ENCODE results near the gene TMED10.

The TMED10 gene

DNA sequence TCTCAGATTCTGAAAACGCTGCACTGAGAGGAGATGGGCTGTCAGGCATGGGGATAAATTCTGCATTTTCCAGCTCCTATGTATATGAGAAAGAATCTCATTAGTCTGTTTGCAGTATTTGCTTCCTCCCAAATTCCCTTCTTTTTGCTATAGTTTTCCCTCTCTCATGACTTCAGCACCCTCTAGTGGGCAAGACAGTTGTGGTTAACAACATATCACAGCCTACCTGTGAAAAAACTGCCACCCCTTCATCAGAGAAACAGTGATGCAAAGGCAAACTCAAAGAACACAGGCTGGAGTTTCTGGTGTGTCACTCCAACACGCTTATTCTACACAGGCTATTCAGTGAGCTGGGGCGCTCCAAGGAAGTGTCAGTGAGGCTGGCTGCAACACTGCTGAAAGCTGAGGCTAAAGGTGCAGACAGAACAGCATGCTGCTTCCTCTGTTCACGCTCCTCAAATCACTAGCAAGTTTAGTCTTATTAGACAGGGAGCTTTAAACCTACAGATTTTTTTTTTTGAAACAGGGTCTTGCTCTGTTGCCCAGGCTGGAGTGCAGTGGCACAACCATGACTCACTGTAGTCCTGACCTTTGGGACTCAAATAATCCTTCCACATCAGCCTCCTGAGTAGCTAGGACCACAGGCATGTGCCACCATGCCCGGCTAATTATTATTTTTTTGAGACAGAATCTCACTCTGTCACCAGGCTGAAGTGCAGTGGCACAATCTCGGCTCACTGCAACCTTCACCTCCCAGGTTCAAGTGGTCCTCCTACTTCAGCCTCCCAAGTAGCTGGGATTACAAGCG lies 87.6 kb downstream of the TMED10 start:
- TF ChIP-seq, protein P1, sequence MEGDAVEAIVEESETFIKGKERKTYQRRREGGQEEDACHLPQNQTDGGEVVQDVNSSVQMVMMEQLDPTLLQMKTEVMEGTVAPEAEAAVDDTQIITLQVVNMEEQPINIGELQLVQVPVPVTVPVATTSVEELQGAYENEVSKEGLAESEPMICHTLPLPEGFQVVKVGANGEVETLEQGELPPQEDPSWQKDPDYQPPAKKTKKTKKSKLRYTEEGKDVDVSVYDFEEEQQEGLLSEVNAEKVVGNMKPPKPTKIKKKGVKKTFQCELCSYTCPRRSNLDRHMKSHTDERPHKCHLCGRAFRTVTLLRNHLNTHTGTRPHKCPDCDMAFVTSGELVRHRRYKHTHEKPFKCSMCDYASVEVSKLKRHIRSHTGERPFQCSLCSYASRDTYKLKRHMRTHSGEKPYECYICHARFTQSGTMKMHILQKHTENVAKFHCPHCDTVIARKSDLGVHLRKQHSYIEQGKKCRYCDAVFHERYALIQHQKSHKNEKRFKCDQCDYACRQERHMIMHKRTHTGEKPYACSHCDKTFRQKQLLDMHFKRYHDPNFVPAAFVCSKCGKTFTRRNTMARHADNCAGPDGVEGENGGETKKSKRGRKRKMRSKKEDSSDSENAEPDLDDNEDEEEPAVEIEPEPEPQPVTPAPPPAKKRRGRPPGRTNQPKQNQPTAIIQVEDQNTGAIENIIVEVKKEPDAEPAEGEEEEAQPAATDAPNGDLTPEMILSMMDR (IDR thresholded peaks at IDR 0.05) = peak; percentile 45
- Histone ChIP-seq H3K27me3 (no peaks in the 10 kb centered on the region), H3K36me3 (peaks cover 98% of the 10 kb centered on the region)

DNA sequence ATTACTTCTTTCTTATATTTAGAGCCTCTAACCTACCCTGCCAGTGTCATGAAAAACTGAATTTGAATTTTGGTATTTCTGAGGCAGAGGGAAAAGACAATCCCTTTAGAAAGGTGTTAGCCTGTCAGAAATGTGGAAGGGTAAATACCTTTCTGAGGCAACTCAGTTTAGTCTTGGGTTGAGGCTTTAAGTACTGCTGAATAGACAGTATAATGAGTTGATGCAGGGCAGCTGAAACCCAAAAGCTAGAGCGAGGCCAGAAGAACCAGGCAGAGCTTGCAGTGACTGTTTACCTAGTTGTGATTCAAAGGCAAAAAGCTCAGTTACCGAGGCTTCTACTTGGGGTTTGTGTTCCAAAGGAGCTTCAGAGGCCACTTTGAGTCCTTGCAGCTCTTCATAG lies 88.3 kb downstream of the TMED10 start:
- no peaks in the 10 kb centered on the region for H3K4me1 ChIP-seq (ENCODE audit: control insufficient read depth in 1 of 2, insufficient read depth in 1 of 2, low read depth in 1 of 2, low read length in 1 of 2)
- no peak overlapping the region for H3K4me3 ChIP-seq (ENCODE audit: low read depth in 1 of 2, low read length in 1 of 2)
- H3K9me3 ChIP-seq = no peaks in the 10 kb centered on the region
- H3K27me3 ChIP-seq = no peaks in the 10 kb centered on the region
- TF ChIP-seq, protein P1 (IDR thresholded peaks at IDR 0.05) = no peak
- H3K36me3 ChIP-seq = peaks cover 98% of the 10 kb centered on the region
- H3K27ac ChIP-seq = no peak overlapping the region

More for the DNA sequence above, 87.6 kb downstream of the TMED10 start:
- no peak overlapping the region for H3K4me3 ChIP-seq (ENCODE audit: low read depth in 1 of 2, low read length in 1 of 2)
- H3K4me1 ChIP-seq (ENCODE audit: control insufficient read depth in 1 of 2, insufficient read depth in 1 of 2, low read depth in 1 of 2, low read length in 1 of 2) = no peaks in the 10 kb centered on the region
- no peak overlapping the region for H3K27ac ChIP-seq
- no peaks in the 10 kb centered on the region for H3K9me3 ChIP-seq

DNA sequence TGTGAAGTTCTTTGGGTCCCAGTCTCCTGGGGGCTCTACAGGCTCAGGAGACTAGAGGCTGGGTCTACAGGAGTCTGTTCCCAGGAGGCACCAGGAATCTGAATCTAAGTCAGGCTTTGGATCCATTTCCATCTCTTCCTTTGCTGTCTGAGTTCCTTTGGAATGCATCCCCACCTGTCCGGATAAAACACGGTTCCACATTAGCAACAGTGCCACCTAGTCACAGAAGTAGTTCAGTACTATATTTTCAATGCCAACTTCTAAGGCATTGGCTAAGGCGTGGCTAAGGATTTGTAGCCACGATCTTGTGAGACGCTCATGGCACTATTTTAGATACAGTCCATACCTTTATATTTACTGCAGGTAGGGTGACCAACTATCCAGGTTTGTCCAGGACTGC lies 91.9 kb downstream of the TMED10 start:
- Histone ChIP-seq H3K4me1 (ENCODE audit: control insufficient read depth in 1 of 2, insufficient read depth in 1 of 2, low read depth in 1 of 2, low read length in 1 of 2) (no peaks in the 10 kb centered on the region), H3K4me3 (ENCODE audit: low read depth in 1 of 2, low read length in 1 of 2) (no peak overlapping the region), H3K9me3 (no peaks in the 10 kb centered on the region), H3K27ac (no peak overlapping the region), H3K27me3 (no peaks in the 10 kb centered on the region), H3K36me3 (peaks cover 86% of the 10 kb centered on the region)
- TF ChIP-seq, protein P1 (IDR thresholded peaks at IDR 0.05) = no peak

- H3K36me3 ChIP-seq = peaks cover 73% of the 10 kb centered on the region
- H3K27ac ChIP-seq = no peak overlapping the region
- H3K9me3 ChIP-seq = no peaks in the 10 kb centered on the region
- H3K4me3 ChIP-seq (ENCODE audit: low read depth in 1 of 2, low read length in 1 of 2) = no peak overlapping the region
- no peaks in the 10 kb centered on the region for H3K27me3 ChIP-seq
- H3K4me1 ChIP-seq (ENCODE audit: control insufficient read depth in 1 of 2, insufficient read depth in 1 of 2, low read depth in 1 of 2, low read length in 1 of 2) = no peaks in the 10 kb centered on the region
- TF ChIP-seq, protein P1 (IDR thresholded peaks at IDR 0.05) = no peak
Observed at GRCh38 chr14:75083271-75083670, 93.1 kb downstream of the TMED10 start.

DNA sequence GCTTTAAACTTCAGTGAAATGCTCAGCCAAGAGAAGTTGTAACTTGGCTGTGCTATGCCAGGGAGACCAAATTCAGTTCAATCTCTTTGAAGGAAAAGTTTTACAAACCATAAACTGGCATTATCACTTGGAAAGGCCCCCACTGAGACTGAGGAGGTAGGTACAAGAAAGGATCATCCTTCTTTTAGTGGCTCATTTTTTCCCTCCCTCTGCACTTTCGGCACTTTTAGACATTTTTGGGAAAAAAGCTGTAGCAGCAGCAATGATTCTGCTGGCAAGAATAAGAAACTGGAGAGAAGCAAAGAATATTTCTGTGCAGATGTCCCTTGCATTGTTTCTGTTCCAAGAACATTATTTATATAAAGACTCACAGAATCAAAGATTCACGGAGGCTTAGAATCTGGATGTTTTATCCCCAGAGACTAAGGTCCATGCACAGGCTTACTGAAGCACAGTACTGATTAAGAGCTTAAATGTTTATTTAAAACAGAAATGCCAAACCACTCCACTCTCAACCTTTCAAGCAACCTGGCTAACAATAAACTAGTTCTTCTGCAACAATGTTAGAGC lies 94.7 kb downstream of the TMED10 start:
- peaks cover 58% of the 10 kb centered on the region for H3K36me3 ChIP-seq
- no peak overlapping the region for H3K27ac ChIP-seq
- H3K9me3 ChIP-seq = no peaks in the 10 kb centered on the region
- H3K4me3 ChIP-seq (ENCODE audit: low read depth in 1 of 2, low read length in 1 of 2) = no peak overlapping the region
- TF ChIP-seq, protein P1 (IDR thresholded peaks at IDR 0.05) = no peak
- H3K27me3 ChIP-seq = no peaks in the 10 kb centered on the region
- H3K4me1 ChIP-seq (ENCODE audit: control insufficient read depth in 1 of 2, insufficient read depth in 1 of 2, low read depth in 1 of 2, low read length in 1 of 2) = no peaks in the 10 kb centered on the region
